ENCODE measurements around the gene SUZ12. TPM values are rescaled to one million over a fixed set of nuclear protein-coding genes. Genes with fewer than 3 reads are reported as not detected.
"Not testable (repeated sequence)": the region's sequence is repeated elsewhere in the genome, so short reads cannot be mapped to it uniquely, and the experiment has no call there.

The SUZ12 gene
- total RNA-seq, 2 experiments from 2014 or later: 60.7 to 64.2 TPM

DNA sequence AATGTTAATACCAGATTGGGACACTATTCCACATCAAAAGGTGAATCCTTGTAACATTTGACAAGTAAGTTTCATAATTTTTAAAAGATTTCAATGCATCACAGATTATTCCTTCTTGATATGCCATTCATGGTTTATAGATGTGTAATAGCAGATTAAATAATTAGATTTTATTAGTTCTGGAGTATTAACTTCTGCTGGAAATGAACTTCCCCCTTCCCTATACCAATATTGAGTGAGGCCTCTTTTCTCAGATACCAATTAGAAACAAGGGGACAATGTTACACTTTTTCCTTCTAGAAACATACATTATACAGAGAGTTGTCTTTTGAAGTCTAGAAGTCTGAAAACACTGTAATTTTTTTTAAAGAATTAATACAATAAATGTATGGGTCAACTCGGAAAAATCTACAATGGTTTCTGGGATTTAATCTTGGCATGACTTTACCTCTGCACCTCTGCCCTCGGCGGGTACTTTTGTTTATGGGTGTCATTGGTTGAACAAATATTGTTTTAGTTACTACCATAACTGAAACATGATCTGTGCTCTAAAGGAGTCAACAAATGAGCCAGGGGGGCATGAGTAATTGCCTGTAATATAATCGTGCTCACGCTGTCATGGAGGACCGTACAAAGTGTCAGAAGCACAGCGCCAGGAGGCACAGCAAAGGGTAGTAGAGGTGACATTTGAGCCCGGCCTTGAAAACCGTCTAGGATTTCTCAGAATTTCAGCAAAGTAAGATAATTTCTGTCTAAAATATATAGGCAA lies 78.6 kb downstream of the SUZ12 start:
- Mint-ChIP-seq H3K4me1 (ENCODE audit: low read depth) (peaks cover 39% of the 10 kb centered on the region), H3K27ac (peak overlapping the region; percentile 57), H3K4me3 (no peak overlapping the region), H3K27me3 (no peaks in the 10 kb centered on the region), H3K9me3 (no peaks in the 10 kb centered on the region), H3K36me3 (ENCODE audit: low read depth) (peaks cover 13% of the 10 kb centered on the region)
- CTCF ChIA-PET: no interaction called here
- no peak for ATAC-seq
- intact Hi-C loops (cut with micrococcal nuclease): no loop called here
- POLR2A ChIA-PET: interaction anchor here (1.5 kb wide), 1 partner anchor 8 kb away, joined by 5 read pairs; the partner anchor contains the start of gene LRRC37B
- TF ChIP-seq, protein P1, sequence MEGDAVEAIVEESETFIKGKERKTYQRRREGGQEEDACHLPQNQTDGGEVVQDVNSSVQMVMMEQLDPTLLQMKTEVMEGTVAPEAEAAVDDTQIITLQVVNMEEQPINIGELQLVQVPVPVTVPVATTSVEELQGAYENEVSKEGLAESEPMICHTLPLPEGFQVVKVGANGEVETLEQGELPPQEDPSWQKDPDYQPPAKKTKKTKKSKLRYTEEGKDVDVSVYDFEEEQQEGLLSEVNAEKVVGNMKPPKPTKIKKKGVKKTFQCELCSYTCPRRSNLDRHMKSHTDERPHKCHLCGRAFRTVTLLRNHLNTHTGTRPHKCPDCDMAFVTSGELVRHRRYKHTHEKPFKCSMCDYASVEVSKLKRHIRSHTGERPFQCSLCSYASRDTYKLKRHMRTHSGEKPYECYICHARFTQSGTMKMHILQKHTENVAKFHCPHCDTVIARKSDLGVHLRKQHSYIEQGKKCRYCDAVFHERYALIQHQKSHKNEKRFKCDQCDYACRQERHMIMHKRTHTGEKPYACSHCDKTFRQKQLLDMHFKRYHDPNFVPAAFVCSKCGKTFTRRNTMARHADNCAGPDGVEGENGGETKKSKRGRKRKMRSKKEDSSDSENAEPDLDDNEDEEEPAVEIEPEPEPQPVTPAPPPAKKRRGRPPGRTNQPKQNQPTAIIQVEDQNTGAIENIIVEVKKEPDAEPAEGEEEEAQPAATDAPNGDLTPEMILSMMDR (IDR thresholded peaks at IDR 0.05): no peak
- no peak for DNase-seq

DNA sequence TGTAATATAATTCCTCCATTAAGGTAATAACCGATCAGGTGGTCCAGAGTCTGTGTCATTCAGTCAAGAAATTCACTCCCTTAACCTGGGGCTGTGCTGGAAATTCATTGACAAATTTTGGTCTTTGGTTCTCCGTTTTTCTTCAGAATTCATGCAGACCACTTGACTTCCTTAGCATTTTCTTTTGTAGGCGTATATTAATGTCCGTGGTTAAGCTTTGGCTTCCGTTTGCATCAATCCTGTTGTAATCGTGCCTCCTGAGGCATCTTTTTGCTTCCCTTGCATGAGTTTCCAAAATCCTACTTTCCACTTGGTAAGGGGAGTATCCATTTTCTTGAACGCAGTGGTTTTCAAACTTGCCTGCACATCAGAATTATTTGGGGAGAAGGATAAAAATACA lies 79.4 kb downstream of the SUZ12 start:
- intact Hi-C loops (cut with micrococcal nuclease): no loop called here
- Mint-ChIP-seq H3K27ac (peak overlapping the region; percentile 89), H3K27me3 (no peaks in the 10 kb centered on the region), H3K9me3 (no peaks in the 10 kb centered on the region), H3K4me3 (no peak overlapping the region), H3K36me3 (ENCODE audit: low read depth) (peaks cover 10% of the 10 kb centered on the region), H3K4me1 (ENCODE audit: low read depth) (peaks cover 35% of the 10 kb centered on the region)
- no peak for ATAC-seq
- DNase-seq: no peak
- TF ChIP-seq, protein P1 (IDR thresholded peaks at IDR 0.05): no peak
- ChIA-PET CTCF (interaction anchor here (0.9 to 1.9 kb wide), 2 partner anchors 8 to 123 kb away, joined by 3 to 12 read pairs; partner anchors contain the start of gene LRRC37B), POLR2A (interaction anchor here (1.5 kb wide), 1 partner anchor 9 kb away, joined by 5 read pairs; the partner anchor contains the start of gene LRRC37B)

DNA sequence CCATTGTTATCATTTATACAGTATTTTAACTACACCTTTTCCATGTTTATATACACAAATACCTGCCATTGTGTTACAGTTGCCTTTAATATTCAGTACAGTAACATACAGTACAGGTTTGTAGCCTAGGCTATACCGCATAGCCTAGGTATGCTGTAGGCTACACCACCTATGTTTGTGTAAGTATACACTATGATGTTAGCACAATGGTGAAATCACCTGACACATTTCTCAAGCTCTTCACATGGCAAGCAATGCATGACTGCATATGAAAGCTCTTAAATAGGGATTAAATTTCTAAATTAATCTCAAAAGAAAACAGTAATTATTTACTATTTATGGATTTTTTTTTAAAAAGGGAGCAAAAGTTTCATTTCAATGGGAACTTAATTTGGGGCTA lies 82.4 kb downstream of the SUZ12 start:
- DNase-seq: no peak
- ATAC-seq: no peak
- H3K4me1 Mint-ChIP-seq (ENCODE audit: low read depth): peaks cover 22% of the 10 kb centered on the region
- H3K27ac Mint-ChIP-seq: no peak overlapping the region
- intact Hi-C loops (cut with micrococcal nuclease): no loop called here
- CTCF ChIA-PET: interaction anchor here (0.9 kb wide), 1 partner anchor 120 kb away, joined by 3 read pairs; no protein-coding TSS in a partner anchor
- H3K27me3 Mint-ChIP-seq: no peaks in the 10 kb centered on the region
- TF ChIP-seq, protein P1 (IDR thresholded peaks at IDR 0.05): no peak
- POLR2A ChIA-PET: interaction anchor here (0.6 kb wide), 1 partner anchor 11 kb away, joined by 4 read pairs; no protein-coding TSS in a partner anchor
- H3K4me3 Mint-ChIP-seq: no peak overlapping the region
- H3K9me3 Mint-ChIP-seq: no peaks in the 10 kb centered on the region
- peaks cover 7% of the 10 kb centered on the region for H3K36me3 Mint-ChIP-seq (ENCODE audit: low read depth)

DNA sequence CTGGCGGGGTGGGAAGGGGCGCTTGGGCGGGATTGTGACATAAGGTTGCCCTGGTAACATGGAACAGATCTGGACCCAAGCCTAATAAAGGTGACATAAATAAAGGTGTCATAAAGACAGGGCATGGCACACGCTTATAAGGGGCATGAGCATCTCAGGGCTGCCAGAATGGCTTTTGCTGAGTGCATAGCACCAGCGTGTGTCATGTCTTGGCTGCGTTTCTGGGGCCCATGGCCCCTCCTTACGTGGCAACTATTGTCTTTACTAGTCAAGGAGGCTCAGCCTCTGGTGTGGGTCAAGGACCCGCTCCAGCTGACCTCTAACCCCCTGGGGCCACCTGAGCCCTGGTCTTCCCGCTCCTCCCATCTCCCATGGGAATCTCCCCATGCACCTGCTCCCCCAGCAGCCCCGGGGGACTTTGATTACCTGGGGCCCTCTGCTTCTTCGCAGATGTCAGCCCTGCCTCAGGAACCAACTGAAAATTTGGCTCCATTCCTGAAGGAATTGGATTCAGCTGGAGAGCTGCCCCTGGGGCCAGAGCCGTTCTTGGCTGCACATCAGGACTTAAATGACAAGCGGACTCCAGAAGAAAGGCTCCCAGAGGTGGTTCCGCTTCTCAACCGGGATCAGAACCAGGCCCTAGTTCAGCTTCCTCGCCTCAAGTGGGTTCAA lies 84.3 kb downstream of the SUZ12 start:
- DNase-seq: no peak
- ATAC-seq: no peak
- POLR2A ChIA-PET: interaction anchor here (1.2 kb wide), 1 partner anchor 14 kb away, joined by 3 read pairs; the partner anchor contains the start of gene LRRC37B
- H3K27ac Mint-ChIP-seq: no peak overlapping the region
- H3K27me3 Mint-ChIP-seq: no peaks in the 10 kb centered on the region
- TF ChIP-seq, protein P1 (IDR thresholded peaks at IDR 0.05): no peak
- H3K36me3 Mint-ChIP-seq (ENCODE audit: low read depth): peaks cover 7% of the 10 kb centered on the region
- H3K9me3 Mint-ChIP-seq: no peaks in the 10 kb centered on the region
- intact Hi-C loops (cut with micrococcal nuclease): no loop called here
- CTCF ChIA-PET: no interaction called here
- peaks cover 14% of the 10 kb centered on the region for H3K4me1 Mint-ChIP-seq (ENCODE audit: low read depth)
- H3K4me3 Mint-ChIP-seq: no peak overlapping the region

DNA sequence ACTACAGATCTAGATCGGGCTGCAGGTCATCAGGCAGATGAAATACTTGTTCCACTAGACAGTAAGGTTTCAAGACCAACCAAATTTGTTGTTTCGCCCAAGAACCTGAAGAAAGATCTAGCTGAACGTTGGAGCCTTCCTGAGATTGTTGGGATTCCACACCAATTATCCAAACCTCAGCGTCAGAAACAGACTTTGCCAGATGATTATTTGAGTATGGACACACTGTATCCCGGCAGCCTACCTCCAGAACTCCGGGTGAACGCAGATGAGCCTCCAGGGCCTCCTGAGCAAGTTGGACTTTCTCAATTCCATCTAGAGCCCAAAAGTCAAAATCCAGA lies 84.8 kb downstream of the SUZ12 start:
- Mint-ChIP-seq H3K4me3 (no peak overlapping the region), H3K36me3 (ENCODE audit: low read depth) (peaks cover 7% of the 10 kb centered on the region), H3K27ac (no peak overlapping the region), H3K27me3 (no peaks in the 10 kb centered on the region), H3K9me3 (no peaks in the 10 kb centered on the region), H3K4me1 (ENCODE audit: low read depth) (peaks cover 9% of the 10 kb centered on the region)
- POLR2A ChIA-PET: no interaction called here
- DNase-seq (no peak), ATAC-seq (no peak)
- CTCF ChIA-PET: no interaction called here
- intact Hi-C loops (cut with micrococcal nuclease): no loop called here
- TF ChIP-seq, protein P1 (IDR thresholded peaks at IDR 0.05): no peak

DNA sequence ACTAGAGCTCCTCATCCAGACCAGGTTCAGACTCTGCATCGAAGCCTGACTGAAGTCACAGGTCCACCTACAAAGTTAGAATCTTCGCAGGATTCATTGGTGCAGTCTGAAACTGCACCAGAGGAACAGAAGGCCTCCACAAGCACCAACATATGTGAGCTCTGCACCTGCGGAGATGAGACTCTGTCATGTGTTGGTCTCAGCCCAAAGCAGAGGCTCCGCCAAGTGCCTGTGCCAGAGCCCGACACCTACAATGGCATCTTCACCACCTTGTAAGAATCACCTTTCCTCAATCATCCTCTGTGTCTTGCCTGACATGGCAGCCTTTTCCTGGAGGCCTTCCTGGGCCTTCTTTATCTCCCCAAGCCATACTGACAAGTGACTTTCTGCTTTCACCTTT lies 85.7 kb downstream of the SUZ12 start:
- POLR2A ChIA-PET, CTCF ChIA-PET: not testable (repeated sequence)

DNA sequence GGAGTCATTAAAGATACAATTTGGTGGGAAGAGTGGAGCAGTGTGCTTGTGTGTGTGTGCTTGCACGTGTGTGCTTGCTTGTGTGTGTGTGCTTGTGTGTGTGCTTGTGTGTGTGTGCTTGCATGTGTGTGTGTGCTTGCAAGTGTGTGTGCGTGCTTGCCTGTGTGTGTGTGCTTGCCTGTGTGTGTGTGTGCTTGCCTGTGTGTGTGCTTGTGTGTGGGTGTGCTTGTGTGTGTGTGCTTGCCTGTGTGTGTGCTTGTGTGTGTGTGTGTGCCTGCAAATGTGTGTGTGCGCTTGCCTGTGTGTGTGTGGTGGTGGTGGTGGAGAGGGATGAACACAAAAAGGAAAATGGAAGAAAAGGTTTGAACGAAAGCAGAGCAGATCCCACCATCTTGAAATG lies 90.5 kb downstream of the SUZ12 start:
- H3K27me3 Mint-ChIP-seq; H3K4me3 Mint-ChIP-seq; POLR2A ChIA-PET; CTCF ChIA-PET; H3K36me3 Mint-ChIP-seq (ENCODE audit: low read depth); intact Hi-C loops (cut with micrococcal nuclease); H3K4me1 Mint-ChIP-seq (ENCODE audit: low read depth); H3K27ac Mint-ChIP-seq; H3K9me3 Mint-ChIP-seq; DNase-seq; ATAC-seq: not testable (repeated sequence)

More for the DNA sequence above, 85.7 kb downstream of the SUZ12 start:
- intact Hi-C loops (cut with micrococcal nuclease); H3K36me3 Mint-ChIP-seq (ENCODE audit: low read depth); H3K27me3 Mint-ChIP-seq; H3K4me3 Mint-ChIP-seq; DNase-seq; H3K9me3 Mint-ChIP-seq; ATAC-seq; H3K4me1 Mint-ChIP-seq (ENCODE audit: low read depth): not testable (repeated sequence)
- H3K27ac Mint-ChIP-seq: peak overlapping the region; percentile 5

All from activated CD8-positive, alpha-beta T cell treated with anti-CD3 and anti-CD28 coated beads for 36 hours (primary cell).